Stomach smooth muscle (tissue), 2 donors: ENCODE measurements around the gene KLHDC4.
A peak's percentile ranks its signal among the peaks of the same experiment; 100 is the strongest.
"Not testable (repeated sequence)": the region's sequence is repeated elsewhere in the genome, so short reads cannot be mapped to it uniquely, and the experiment has no call there.

Source experiments
- H3K27ac ChIP-seq: one replicate; pipeline ENCODE4 v1.7.0; 2013; ENCODE audit warnings: mild to moderate bottlenecking, low read length, inconsistent platforms
- H3K27me3 ChIP-seq, 2 donors: one replicate each; pipeline ENCODE4 v1.7.0; 2013; ENCODE audit warnings: low read length in 2 of 2; ENCODE audit not compliant: insufficient read depth in 2 of 2, control insufficient read depth in 1 of 2
- H3K36me3 ChIP-seq, 2 donors: one replicate each; pipeline ENCODE4 v1.7.0; 2013; ENCODE audit warnings: low read length in 2 of 2; ENCODE audit not compliant: control insufficient read depth in 2 of 2, insufficient read depth in 2 of 2
- H3K4me1 ChIP-seq: one replicate; pipeline ENCODE4 v1.7.0; 2013; ENCODE audit warnings: low read length; ENCODE audit not compliant: control insufficient read depth, insufficient read depth
- H3K4me3 ChIP-seq, 2 donors: one replicate each; pipeline ENCODE4 v1.7.0; 2013; ENCODE audit warnings: low read length in 2 of 2
- H3K9ac ChIP-seq, 2 donors: one replicate each; pipeline ENCODE4 v1.7.0; 2013; ENCODE audit warnings: low read length in 2 of 2, mild to moderate bottlenecking in 1 of 2
- H3K9me3 ChIP-seq, 2 donors: one replicate each; pipeline ENCODE4 v1.7.0; 2013; ENCODE audit warnings: low read length in 2 of 2; ENCODE audit not compliant: control insufficient read depth in 2 of 2
- donor health status: healthy.
- donor health status: Pancreatic carcinoma.

Gene KLHDC4

GRCh38 chr16:87787451-87788091, 21.8 kb upstream of the KLHDC4 start:
- not testable (repeated sequence) for H3K9ac ChIP-seq, H3K4me3 ChIP-seq, H3K36me3 ChIP-seq, H3K27me3 ChIP-seq, H3K9me3 ChIP-seq
- H3K27ac ChIP-seq = peak overlapping the region; percentile 97
- peaks cover 29% of the 10 kb centered on the region for H3K4me1 ChIP-seq

- no peaks in the 10 kb centered on the region for H3K9me3 ChIP-seq
- H3K27me3 ChIP-seq = no peaks in the 10 kb centered on the region
- H3K4me3 ChIP-seq = no peak overlapping the region
- no peaks in the 10 kb centered on the region for H3K36me3 ChIP-seq
- no peak overlapping the region for H3K27ac ChIP-seq
- H3K9ac ChIP-seq = no peak overlapping the region
- H3K4me1 ChIP-seq = peaks cover 15% of the 10 kb centered on the region
Measured at GRCh38 chr16:87784812-87785211, 19.0 kb upstream of the KLHDC4 start.

GRCh38 chr16:87782033-87782432, 16.2 kb upstream of the KLHDC4 start:
- H3K27ac ChIP-seq = no peak overlapping the region
- H3K9ac ChIP-seq = no peak overlapping the region
- H3K27me3 ChIP-seq = no peaks in the 10 kb centered on the region
- no peaks in the 10 kb centered on the region for H3K36me3 ChIP-seq
- H3K4me3 ChIP-seq = no peak overlapping the region
- no peaks in the 10 kb centered on the region for H3K9me3 ChIP-seq
- peaks cover 18% of the 10 kb centered on the region for H3K4me1 ChIP-seq

- Histone ChIP-seq H3K27me3 (no peaks in the 10 kb centered on the region), H3K27ac (no peak overlapping the region), H3K9ac (no peak overlapping the region), H3K36me3 (no peaks in the 10 kb centered on the region), H3K9me3 (no peaks in the 10 kb centered on the region), H3K4me3 (no peak overlapping the region), H3K4me1 (peaks cover 18% of the 10 kb centered on the region)
Measured at GRCh38 chr16:87780385-87780989, 14.7 kb upstream of the KLHDC4 start.

- H3K9ac ChIP-seq = peak overlapping the region in 1 of 2 donors; percentile 55
- H3K4me1 ChIP-seq = peaks cover 18% of the 10 kb centered on the region
- H3K4me3 ChIP-seq = no peak overlapping the region
- H3K36me3 ChIP-seq = no peaks in the 10 kb centered on the region
- peak overlapping the region; percentile 37 for H3K27ac ChIP-seq
- H3K9me3 ChIP-seq = no peaks in the 10 kb centered on the region
- H3K27me3 ChIP-seq = no peaks in the 10 kb centered on the region
Measured at GRCh38 chr16:87778830-87779579, 13.2 kb upstream of the KLHDC4 start.

- Histone ChIP-seq H3K9me3 (no peaks in the 10 kb centered on the region), H3K36me3 (no peaks in the 10 kb centered on the region), H3K27ac (peak overlapping the region; percentile 37), H3K9ac (no peak overlapping the region), H3K4me3 (no peak overlapping the region), H3K4me1 (peaks cover 18% of the 10 kb centered on the region), H3K27me3 (no peaks in the 10 kb centered on the region)
Measured at GRCh38 chr16:87778476-87778829, 12.7 kb upstream of the KLHDC4 start.

GRCh38 chr16:87773836-87774235, 8.1 kb upstream of the KLHDC4 start:
- not testable (repeated sequence) for H3K27me3 ChIP-seq, H3K9ac ChIP-seq, H3K4me3 ChIP-seq, H3K9me3 ChIP-seq, H3K27ac ChIP-seq, H3K36me3 ChIP-seq
- H3K4me1 ChIP-seq = peaks cover 13% of the 10 kb centered on the region

GRCh38 chr16:87767456-87767855, 1.7 kb upstream of the KLHDC4 start:
- not testable (repeated sequence) for H3K27me3 ChIP-seq

GRCh38 chr16:87766485-87766797, 655 bp upstream of the KLHDC4 start:
- Histone ChIP-seq H3K9ac (peak overlapping the region; percentile 87 to 93), H3K4me1 (peaks cover 17% of the 10 kb centered on the region), H3K27me3 (no peaks in the 10 kb centered on the region), H3K9me3 (no peaks in the 10 kb centered on the region), H3K4me3 (peak overlapping the region; percentile 86 to 91), H3K36me3 (peaks cover 7 to 17% of the 10 kb centered on the region in 2 donors), H3K27ac (no peak overlapping the region)

More at GRCh38 chr16:87767456-87767855, 1.7 kb upstream of the KLHDC4 start:
- H3K9ac ChIP-seq, H3K4me3 ChIP-seq, H3K9me3 ChIP-seq, H3K27ac ChIP-seq: not testable (repeated sequence)
- Histone ChIP-seq H3K4me1 (peaks cover 17% of the 10 kb centered on the region), H3K36me3 (peaks cover 3 to 13% of the 10 kb centered on the region in 2 donors)

- Histone ChIP-seq H3K27ac (peak overlapping the region; percentile 81), H3K36me3 (peaks cover 7 to 19% of the 10 kb centered on the region in 2 donors), H3K4me3 (peak overlapping the region; percentile 86 to 91), H3K9me3 (no peaks in the 10 kb centered on the region), H3K9ac (peak overlapping the region; percentile 87 to 93), H3K4me1 (peaks cover 17% of the 10 kb centered on the region), H3K27me3 (no peaks in the 10 kb centered on the region)
Measured at GRCh38 chr16:87765473-87765775, 362 bp downstream of the KLHDC4 start.
